Neural crest cell (in vitro differentiated cells): Measurements from ENCODE around the gene NCMAP. TPM values are rescaled to one million over a fixed set of nuclear protein-coding genes. Genes with fewer than 3 reads are reported as not detected.

ENCODE experiments used
- DNase-seq: peaks from one replicate; pipeline ENCODE4 v3.0.0; 2021; ENCODE audit warnings: low read depth, mixed read lengths, low spot score
- H3K27ac Mint-ChIP-seq: one replicate; pipeline ENCODE4 v1.8.0; 2021; ENCODE audit warnings: mild to moderate bottlenecking, mixed read lengths; ENCODE audit not compliant: unreplicated experiment
- H3K27me3 Mint-ChIP-seq: 2 replicates; pipeline ENCODE4 v1.8.0; 2021; ENCODE audit warnings: low read depth, mild to moderate bottlenecking, mixed read lengths
- H3K36me3 Mint-ChIP-seq: 2 replicates; pipeline ENCODE4 v1.8.0; 2021; ENCODE audit warnings: low read depth, mild to moderate bottlenecking, mixed read lengths
- H3K4me1 Mint-ChIP-seq: 2 replicates; pipeline ENCODE4 v1.8.0; 2021; ENCODE audit warnings: mixed read lengths
- H3K4me3 Mint-ChIP-seq: one replicate; pipeline ENCODE4 v1.8.0; 2021; ENCODE audit warnings: mild to moderate bottlenecking, mixed read lengths
- H3K9me3 Mint-ChIP-seq: 2 replicates; pipeline ENCODE4 v1.8.0; 2021; ENCODE audit warnings: mixed read lengths
- CTCF ChIP-seq: fragments of 200-600 bp; sonication (generic); conservative IDR thresholded peaks from 2 replicates; pipeline ENCODE4 v1.5.0; 2021; ENCODE audit warnings: antibody characterized with exemption, mild to moderate bottlenecking
- total RNA-seq: library from RNA; stranded (reverse); gene quantifications from 2 replicates; pipeline ENCODE4 v1.2.1, GENCODE V29; 2021

NCMAP gene
- total RNA-seq, 1 donor from 2014 or later = not detected

GRCh38 chr1:24652382-24652781 is 96.5 kb downstream of the NCMAP start:
- Mint-ChIP-seq H3K27ac (no peak overlapping the region), H3K36me3 (peaks cover 38% of the 10 kb centered on the region), H3K4me3 (no peak overlapping the region), H3K9me3 (no peaks in the 10 kb centered on the region), H3K27me3 (no peaks in the 10 kb centered on the region), H3K4me1 (no peaks in the 10 kb centered on the region)
- no peak for DNase-seq
- TF ChIP-seq CTCF = no peak

- no peak for TF ChIP-seq CTCF
- no peak for DNase-seq
- no peaks in the 10 kb centered on the region for H3K9me3 Mint-ChIP-seq
- H3K4me1 Mint-ChIP-seq = no peaks in the 10 kb centered on the region
- no peak overlapping the region for H3K27ac Mint-ChIP-seq
- H3K27me3 Mint-ChIP-seq = no peaks in the 10 kb centered on the region
- H3K4me3 Mint-ChIP-seq = no peak overlapping the region
- H3K36me3 Mint-ChIP-seq = peaks cover 40% of the 10 kb centered on the region
These were observed 98.1 kb downstream of the NCMAP start for GRCh38 chr1:24654010-24654409.

- no peaks in the 10 kb centered on the region for H3K9me3 Mint-ChIP-seq
- no peaks in the 10 kb centered on the region for H3K4me1 Mint-ChIP-seq
- peaks cover 33% of the 10 kb centered on the region for H3K36me3 Mint-ChIP-seq
- no peak overlapping the region for H3K4me3 Mint-ChIP-seq
- no peak overlapping the region for H3K27ac Mint-ChIP-seq
- no peaks in the 10 kb centered on the region for H3K27me3 Mint-ChIP-seq
- no peak for DNase-seq
- no peak for TF ChIP-seq CTCF
These were observed 100.2 kb downstream of the NCMAP start for GRCh38 chr1:24656046-24656445.

- H3K36me3 Mint-ChIP-seq = peaks cover 27% of the 10 kb centered on the region
- no peak for DNase-seq
- no peak overlapping the region for H3K4me3 Mint-ChIP-seq
- H3K27ac Mint-ChIP-seq = no peak overlapping the region
- no peak for TF ChIP-seq CTCF
- H3K9me3 Mint-ChIP-seq = no peaks in the 10 kb centered on the region
- no peaks in the 10 kb centered on the region for H3K4me1 Mint-ChIP-seq
- H3K27me3 Mint-ChIP-seq = no peaks in the 10 kb centered on the region
These were observed 101.9 kb downstream of the NCMAP start for GRCh38 chr1:24657781-24658180.

Other genes starting within 250 kb of the NCMAP start
- gene GRHL3, start 236.7 kb upstream of the NCMAP start, total RNA-seq = 0.12 TPM in 1 of 2 replicates, not detected in the other
- 6.6 and 7.7 TPM in 2 replicates for gene STPG1, start 142.3 kb upstream of the NCMAP start, total RNA-seq
- 2.4 and 3.0 TPM in 2 replicates for gene NIPAL3, start 140.3 kb upstream of the NCMAP start, total RNA-seq
- gene RCAN3, start 53.3 kb upstream of the NCMAP start, total RNA-seq = 2.2 and 2.4 TPM in 2 replicates
- 217 and 229 TPM in 2 replicates for gene SRRM1, start 87.2 kb downstream of the NCMAP start, total RNA-seq
- gene CLIC4, start 189.4 kb downstream of the NCMAP start, total RNA-seq = 123 and 126 TPM in 2 replicates